ENCODE data around the gene SEC11A.

DNA sequence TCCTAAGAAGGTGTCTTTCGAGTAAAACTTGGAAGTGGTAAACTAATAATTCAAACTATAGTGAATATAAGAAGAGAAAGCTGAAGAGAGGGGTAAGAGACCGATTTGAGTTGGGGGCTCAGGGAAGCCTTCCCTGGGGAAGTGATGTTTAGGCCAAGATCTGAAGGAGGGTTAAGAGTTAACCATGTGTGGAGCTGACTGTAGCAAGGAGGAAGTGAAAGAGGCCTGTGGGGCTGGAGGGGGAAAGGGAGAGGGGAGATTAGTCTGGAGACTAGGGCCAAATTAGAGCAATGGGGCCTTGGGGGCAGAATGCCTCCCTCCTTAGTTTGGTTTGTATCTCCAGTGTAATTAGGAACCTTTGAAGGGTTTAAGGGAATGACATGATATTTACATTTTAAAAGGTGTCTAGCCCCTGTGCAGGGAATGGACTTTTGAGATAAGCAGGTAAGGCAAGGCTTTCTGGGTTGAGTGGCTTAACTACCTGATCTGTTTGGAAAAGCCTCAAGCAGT is 34.7 kb upstream of the SEC11A start:
- TF ChIP-seq, protein P1, sequence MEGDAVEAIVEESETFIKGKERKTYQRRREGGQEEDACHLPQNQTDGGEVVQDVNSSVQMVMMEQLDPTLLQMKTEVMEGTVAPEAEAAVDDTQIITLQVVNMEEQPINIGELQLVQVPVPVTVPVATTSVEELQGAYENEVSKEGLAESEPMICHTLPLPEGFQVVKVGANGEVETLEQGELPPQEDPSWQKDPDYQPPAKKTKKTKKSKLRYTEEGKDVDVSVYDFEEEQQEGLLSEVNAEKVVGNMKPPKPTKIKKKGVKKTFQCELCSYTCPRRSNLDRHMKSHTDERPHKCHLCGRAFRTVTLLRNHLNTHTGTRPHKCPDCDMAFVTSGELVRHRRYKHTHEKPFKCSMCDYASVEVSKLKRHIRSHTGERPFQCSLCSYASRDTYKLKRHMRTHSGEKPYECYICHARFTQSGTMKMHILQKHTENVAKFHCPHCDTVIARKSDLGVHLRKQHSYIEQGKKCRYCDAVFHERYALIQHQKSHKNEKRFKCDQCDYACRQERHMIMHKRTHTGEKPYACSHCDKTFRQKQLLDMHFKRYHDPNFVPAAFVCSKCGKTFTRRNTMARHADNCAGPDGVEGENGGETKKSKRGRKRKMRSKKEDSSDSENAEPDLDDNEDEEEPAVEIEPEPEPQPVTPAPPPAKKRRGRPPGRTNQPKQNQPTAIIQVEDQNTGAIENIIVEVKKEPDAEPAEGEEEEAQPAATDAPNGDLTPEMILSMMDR (IDR thresholded peaks at IDR 0.05; ENCODE audit: low read depth, low read length, poor library complexity, severe bottlenecking), result no peak
- no peak for TF ChIP-seq EZH2phosphoT487 (IDR thresholded peaks at IDR 0.05; ENCODE audit: borderline replicate concordance, low read length)

Data from DOHH2 (cell line).